ENCODE data around the gene KCNG2.
A peak's percentile ranks its signal among the peaks of the same experiment; 100 is the strongest.

The KCNG2 gene

GRCh38 chr18:79796531-79797405 is 970 bp upstream of the KCNG2 start:
- peak in 1 of 56 donors; percentile 11 for DNase-seq

DNA sequence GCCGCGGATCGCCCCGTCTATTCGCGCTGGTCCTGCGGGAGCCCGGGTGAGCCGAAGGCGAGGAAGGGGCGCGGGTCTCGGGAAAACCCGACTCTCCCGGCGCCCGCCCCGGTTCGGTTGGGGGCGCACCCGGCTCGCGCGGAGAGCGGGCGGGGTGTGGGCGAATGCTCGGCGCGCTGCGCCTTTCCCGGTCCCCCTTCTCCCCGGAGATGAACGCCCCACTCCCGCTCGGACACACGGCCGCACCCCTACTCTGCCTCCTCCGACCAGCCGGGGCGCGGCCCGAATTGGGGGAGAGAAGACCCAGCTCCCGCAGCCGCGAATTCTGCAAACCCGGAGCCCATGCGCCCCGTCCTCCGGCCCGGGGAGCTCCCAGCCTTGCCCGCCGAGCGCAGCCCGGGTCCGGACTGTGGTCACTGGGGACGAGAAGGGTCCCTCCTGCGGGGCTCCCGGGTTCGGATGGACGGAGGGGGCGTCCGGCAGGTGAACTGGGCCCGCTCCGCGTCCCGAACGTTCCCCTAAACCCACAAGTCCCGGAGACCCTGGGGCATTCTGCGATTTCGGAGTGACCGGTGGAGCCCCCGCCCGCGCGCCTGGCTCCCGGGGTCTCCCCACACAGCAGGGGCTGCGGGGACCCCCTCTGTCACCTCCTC is 734 bp downstream of the KCNG2 start:
- DNase-seq: peak in 1 of 56 donors; percentile 34

DNA sequence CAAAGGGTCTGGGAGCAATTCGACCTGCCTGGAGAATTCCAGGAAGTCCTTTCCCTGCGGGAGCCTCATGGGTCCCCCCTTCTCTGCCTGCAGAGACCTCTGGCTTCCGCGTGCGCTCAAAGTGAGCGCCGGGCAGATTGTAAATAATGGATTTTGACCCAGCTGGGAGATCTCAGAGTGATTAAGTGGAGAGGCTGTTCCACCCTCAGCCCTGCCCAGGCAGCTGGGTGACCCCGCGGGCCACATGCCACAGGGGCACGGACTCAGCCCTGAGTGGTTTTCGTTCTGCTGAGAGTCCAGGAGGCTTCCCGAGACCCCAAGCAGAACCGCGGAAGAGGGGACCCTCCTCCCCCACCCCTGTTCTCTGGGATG is 1.2 kb downstream of the KCNG2 start:
- no peak for DNase-seq

DNA sequence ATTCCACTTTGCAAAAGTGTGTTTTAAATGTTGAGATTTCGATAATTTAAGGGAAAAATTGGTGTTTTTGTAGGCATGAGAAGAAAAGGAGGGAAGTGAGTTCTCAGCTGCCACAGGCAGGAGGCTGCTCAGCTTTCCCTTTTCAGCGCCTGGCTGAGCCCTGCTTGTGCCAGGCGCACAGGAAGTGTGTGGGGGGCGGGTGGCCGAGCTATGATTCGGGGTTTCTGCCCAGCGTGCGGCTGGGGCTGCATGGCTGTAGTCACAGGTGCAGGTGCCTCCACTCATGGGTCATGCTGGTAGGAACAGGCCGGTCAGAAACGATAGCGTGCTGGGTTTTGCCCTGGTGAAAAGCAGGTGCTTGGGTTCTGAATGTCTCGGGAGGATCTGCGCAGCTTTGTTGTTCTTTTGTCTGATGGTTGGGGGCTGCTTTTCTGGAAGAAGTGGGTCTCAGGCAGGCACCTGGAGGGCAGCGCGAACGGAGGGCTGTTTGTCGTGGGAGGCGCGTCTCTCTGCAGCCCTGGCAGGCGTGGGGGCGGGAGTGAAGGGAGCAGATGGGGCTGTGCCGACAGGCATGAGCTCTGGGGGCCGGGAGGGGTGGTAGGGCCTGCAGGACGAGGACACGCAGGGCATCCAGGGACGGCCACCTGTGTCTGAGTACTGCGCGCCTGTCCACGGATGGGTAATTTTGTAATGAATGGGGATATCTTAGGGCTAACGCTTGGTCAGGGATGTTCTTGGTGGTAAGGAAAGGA is 2.1 kb downstream of the KCNG2 start:
- DNase-seq: peak in 1 of 56 donors; percentile 14

DNA sequence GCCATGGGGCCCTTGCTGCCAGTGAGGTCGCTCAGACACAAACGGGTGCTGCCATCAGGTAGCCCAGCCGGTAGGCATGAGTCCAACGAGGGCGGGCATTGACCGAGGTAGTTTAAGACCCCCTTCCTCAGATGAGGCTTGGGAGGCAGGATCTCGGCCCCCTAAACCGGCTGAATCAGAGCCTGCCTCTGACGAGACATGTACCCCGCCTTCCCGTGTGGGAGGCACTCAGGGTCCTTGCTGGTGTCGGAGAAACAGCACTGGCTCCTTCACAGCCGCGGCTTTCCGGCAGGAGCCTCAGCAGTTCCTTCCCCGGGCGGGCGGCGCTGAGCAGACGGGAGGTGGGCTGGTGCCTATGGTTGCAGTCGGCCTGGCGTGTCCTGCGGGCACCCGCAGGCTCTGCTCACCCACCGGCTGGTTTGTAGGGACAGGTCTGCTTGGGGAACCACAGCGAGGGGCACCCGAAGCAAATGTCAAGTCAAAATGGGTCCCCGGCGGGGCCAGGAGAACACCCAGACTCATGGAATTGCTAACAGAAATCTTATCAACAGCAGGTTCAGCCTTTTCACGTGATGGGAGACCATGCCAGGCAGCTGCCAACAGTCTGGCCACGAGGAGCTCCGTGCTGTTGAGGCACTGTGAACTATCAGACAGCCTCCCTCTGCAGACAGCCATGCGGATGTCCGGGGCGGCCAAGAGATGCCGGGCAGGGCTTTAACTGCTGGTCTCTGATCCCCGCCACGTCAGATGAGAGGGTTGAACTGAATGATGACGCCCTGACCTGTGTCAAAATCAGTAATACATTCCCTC is 2.8 kb downstream of the KCNG2 start:
- DNase-seq: peak in 1 of 56 donors; percentile 18

GRCh38 chr18:79801217-79801616 is 3.5 kb downstream of the KCNG2 start:
- no peak for DNase-seq

DNA sequence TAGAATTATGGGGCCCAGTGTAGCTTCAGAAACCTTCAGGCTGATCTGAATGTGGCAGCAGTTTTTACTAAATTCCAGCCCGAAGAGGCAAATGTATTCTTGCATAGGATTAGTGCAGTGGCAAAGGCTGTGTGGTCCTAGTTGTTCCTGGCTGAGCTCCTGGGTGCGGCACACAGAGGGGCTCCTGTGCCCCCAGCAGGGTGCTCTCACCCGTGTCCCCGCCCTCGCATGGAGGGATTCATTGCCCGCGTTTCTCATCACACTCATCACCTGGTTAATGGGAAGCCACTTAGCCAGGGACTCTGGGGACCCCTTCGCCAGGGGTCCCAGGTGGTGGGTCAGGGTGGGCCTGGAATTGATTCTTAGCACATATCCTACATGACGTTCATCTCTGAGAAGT is 3.9 kb downstream of the KCNG2 start:
- no peak for DNase-seq

- no peak for DNase-seq
Measured at GRCh38 chr18:79802298-79802697, 4.6 kb downstream of the KCNG2 start.

DNA sequence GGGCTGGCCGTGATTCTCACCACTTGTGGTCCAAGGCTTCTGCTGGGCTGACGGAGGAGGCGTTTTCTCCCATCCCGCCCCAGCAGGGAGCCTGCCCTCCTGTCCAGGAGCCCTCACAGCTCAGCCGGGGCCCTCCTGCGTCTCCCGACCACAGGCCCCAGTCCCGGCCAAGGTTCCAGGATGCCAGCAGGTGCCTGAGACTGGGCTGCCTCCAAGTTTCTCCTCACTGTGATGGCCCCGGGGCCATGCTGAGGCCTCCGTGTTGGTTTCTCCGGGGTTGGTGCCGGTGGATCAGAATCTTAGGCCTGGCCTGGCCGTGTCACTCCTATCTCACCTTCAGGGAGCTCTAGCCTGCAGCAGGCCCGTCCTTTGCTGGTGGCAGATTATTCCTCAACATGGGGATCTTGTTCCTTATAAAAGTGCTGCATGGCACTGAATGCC is 5.9 kb downstream of the KCNG2 start:
- no peak for DNase-seq

GRCh38 chr18:79804130-79804787 is 6.5 kb downstream of the KCNG2 start:
- no peak for DNase-seq

DNA sequence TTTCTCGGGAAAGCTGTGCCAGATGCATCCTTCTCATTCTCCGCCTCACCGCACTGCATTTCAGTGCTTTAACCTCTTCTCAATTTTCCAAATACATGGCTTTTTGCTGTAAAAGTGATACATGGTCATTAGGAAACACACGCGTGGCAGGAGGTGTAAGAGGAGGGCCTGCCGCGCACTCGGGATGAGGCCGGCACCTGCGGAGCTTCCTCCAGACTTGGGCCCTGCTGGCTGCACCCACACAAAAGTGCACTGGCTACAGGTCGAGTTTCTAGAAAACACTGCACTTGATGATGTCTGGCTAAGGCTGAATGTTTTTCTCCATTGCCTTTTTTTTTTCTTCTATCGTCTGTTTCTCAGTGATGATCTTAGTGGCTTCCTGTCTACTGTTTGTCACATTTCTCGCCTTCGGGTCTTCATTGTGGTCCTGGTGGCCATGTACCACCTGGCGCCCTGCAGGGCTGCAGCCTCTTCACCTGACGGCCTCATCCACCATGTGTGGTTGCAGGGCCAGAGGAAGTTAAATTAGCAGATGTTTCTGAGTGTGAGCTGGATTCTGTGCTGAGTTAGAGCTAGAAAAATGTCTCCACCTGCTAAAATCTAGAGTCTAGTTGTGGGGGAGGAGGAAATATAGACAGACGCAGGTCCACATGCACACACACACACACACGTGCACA is 7.6 kb downstream of the KCNG2 start:
- DNase-seq: no peak

GRCh38 chr18:79805926-79806487 is 8.3 kb downstream of the KCNG2 start:
- DNase-seq: no peak

DNA sequence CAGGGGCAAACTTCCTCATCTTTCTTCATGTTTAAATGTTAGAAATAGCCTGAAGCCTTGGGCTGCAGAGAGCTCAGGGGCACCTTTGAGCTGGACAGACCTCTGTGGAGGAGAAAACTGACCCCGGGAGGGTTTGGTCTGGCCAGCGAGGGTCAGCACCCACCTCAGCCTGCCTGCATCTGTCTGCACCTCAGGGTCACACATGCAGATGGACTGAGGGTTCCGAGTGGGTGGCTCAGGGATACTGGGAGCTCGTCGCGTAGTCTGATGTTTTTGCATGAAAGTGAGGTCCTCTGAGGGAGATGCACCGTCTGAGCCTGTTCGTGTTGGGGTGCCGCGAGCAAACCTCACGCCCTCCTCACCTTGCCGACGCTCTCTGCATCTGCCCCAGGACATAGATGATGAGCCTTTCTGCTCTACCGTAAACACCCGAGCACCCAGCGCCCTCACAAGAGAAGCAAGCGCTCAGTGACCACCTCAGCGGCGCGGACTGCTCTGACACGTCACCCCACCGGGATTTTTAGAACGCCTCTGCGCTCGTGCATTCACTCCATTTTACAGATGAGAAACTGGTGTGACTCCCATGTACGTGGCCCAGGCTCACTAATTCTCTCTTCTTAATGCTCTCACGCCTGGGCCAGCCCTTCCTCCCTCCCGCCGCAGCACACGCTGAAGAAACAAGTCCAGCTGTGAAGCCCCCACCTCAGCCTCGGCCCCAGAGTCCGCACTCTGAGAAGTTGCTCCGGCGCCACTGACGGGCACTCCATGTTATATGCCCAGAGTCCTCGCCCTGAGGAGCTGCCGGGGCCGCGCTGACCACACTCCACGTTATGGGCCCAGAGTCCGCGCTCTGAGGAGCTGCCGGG is 9.5 kb downstream of the KCNG2 start:
- DNase-seq: no peak

DNA sequence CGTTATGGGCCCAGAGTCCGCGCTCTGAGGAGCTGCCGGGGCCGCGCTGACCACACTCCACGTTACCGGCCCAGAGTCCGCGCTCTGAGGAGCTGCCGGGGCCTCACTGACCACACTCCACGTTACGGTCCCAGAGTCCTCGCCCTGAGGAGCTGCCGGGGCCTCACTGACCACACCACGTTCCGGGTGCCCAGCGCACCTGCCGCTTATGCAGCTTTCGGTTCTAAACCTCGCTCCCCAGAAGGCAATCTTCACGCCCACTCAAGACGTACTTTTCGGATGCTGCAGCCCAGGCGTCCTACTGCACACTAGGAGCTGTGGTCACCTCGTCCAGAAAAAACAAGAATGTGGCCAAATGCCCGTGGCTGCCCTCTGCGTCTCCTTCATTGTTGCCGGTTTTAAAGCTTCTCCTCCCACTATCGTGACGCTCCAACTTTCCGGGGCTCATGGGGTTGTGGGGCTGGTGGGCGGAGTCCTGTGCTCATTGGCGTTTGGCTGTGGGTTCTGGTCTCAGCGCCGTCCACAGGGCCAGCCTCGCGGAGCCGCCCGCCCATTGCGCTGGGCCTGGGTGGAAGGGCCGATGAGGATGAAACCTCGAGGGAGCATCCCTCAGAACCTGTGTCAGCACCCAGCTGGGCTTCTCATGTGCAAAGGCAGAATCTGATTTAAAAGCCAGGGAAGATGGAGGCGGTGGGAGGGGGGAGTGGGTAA is 11.9 kb downstream of the KCNG2 start:
- no peak for DNase-seq

DNA sequence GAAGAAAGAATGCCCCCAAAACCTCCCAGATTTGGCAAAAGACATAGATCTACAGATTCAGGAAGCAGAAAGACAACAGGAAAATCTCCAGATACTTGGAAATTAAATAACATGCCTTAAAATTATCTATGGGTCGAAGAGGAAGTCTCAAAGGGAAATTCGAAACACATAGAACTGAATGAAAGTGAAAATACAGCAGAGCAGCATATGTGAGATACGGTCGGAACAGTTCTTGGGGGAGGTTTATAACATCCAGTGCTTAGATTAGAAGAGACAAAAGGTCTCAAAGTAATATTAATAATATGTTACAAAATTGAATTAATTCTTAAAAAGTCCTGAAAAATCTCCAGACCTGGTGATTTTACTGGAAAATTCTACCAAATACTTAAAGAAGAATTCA is 14.3 kb downstream of the KCNG2 start:
- DNase-seq: no peak

DNA sequence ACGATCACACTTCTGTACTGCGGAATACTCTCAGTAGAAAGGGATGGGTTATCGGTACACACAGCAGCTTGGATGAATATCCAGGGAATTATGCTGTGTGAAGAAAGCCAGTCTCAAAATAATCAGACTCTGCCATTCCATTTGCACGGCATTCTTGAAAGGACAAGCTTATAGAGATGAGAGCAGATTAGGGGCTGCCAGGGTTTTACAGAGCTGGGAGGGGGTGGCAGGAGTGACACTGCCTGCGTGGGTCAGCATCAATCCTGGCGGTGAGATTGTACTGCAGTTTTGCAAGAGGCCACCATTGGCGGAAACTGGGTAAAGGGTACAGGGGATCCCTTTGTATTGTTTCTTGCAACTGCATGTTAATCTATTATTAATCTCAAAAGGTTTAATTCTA is 16.6 kb downstream of the KCNG2 start:
- no peak for DNase-seq

- no peak for DNase-seq
Measured at GRCh38 chr18:79815657-79816056, 17.9 kb downstream of the KCNG2 start.

DNA sequence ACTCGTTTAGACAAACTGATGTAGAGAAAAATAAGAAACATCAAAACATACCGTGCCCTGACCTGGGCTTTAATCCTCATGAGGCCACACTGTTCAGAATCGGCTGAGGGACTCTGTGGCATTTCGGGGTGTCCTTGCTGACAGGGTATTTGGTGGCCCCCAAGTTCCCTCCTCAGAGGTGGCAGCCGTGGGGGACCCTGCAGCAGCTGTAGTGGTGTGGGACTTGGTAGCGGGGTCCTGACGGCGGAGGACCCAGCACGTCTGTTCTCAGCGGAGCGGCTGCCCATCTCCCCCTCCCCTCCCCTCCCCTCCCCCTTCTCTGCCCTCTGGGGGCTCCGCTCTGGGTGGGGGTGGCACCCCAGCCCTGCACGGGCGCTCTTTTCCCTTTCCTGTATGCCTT is 18.4 kb downstream of the KCNG2 start:
- DNase-seq: no peak
